GM12892 (cell line): ENCODE measurements around the gene RAB20.

Experiments
- POLR2A ChIP-seq: IDR thresholded peaks from 2 replicates; pipeline ENCODE4 v1.6.1; 2011; ENCODE audit warnings: low read depth, low read length, control low read depth
- TAF1 ChIP-seq: IDR thresholded peaks from 2 replicates; pipeline ENCODE4 v1.6.1; 2011; ENCODE audit warnings: low read depth, mild to moderate bottlenecking, control low read depth, low read length, borderline replicate concordance

DNA sequence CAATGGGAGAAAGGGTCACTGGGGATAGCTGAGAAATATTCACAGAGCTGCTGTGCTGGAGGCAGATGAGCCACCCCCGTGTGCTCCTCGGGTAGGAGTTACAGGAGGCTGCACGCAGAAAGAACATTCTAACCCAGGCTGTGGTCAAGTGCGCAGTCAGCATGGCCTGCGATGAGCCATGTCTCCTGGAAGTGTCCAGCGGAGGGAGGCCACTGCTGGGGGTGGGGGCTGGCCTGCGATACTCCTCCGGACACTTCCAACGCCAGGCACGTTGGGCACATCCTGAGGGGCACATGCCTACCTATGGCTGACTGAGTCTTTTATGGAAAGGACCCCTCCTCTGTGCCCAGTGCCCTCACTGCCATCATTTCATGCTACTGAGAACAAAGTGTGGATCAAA is 55.9 kb downstream of the RAB20 start:
- TF ChIP-seq TAF1 (no peak), POLR2A (no peak)
